ENCODE data around the gene NFRKB. TPM values are rescaled to one million over a fixed set of nuclear protein-coding genes. Genes with fewer than 3 reads are reported as not detected.
A peak's percentile ranks its signal among the peaks of the same experiment; 100 is the strongest.

The NFRKB gene
- total RNA-seq, 4 donors from 2014 or later = 24.5 to 35.0 (median 27.2) TPM

DNA sequence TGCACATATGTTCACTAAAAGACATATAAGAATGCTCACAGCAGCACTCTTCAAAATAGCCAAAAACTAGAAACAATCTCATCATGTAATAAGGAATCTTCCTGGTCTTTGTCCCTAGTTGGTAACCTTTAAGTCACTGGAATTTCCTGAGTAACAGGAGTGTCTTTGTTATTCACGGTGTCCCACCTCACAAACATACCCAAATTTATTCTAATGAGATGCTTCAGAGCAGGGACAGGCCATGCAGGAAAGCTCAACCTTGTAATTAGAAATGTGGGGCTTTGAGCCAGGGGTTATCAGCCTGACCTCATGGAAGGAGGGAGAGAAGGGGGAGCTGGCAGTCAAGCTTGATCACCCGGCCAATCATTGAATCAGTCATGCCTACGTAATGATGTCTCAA is 40.3 kb upstream of the NFRKB start:
- no peak for ATAC-seq (ENCODE audit: low FRiP score)
- TF ChIP-seq, protein P1, sequence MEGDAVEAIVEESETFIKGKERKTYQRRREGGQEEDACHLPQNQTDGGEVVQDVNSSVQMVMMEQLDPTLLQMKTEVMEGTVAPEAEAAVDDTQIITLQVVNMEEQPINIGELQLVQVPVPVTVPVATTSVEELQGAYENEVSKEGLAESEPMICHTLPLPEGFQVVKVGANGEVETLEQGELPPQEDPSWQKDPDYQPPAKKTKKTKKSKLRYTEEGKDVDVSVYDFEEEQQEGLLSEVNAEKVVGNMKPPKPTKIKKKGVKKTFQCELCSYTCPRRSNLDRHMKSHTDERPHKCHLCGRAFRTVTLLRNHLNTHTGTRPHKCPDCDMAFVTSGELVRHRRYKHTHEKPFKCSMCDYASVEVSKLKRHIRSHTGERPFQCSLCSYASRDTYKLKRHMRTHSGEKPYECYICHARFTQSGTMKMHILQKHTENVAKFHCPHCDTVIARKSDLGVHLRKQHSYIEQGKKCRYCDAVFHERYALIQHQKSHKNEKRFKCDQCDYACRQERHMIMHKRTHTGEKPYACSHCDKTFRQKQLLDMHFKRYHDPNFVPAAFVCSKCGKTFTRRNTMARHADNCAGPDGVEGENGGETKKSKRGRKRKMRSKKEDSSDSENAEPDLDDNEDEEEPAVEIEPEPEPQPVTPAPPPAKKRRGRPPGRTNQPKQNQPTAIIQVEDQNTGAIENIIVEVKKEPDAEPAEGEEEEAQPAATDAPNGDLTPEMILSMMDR (IDR thresholded peaks at IDR 0.05) = no peak
- DNase-seq (ENCODE audit: low spot score) = no peak

DNA sequence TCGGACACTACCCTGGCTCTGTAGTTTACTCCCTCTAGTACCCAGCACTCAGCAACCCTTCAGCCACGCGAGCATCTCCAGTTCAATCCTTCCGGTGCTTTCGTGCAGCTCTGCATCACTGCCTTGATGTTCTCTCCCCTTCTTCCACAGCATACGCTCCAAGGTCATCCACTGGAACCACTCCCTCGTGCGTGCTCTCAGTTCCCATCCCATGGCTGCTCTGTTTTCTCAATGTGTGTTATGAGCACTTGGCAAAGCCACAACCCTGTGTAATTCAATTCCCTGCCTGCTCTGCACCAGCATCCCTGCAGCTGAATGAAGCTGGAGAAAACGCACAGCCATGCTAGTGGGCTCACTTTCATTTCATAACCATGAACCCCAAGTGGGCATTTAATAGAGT is 38.5 kb upstream of the NFRKB start:
- no peak for DNase-seq (ENCODE audit: low spot score)
- no peak for ATAC-seq (ENCODE audit: low FRiP score)
- TF ChIP-seq, protein P1 (IDR thresholded peaks at IDR 0.05) = no peak

DNA sequence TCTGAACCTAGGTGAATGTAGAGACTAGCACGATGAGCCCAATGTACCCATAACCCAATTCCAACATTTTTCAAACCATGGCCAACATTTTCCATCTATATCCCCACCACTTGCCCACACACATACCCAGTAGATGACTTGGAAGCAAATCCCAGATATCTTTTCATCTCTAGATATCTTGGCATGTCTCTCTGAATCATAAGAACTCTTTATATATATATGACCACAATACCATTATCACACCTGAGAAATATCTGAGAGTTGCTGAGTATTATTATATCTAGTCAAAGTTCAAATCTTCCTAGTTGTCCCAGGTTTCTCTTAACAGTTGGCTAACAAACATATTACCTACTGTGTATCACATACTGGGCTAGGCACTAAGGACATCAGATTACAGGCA is 37.9 kb upstream of the NFRKB start:
- DNase-seq (ENCODE audit: low spot score) (no peak), ATAC-seq (ENCODE audit: low FRiP score) (no peak)
- TF ChIP-seq, protein P1 (IDR thresholded peaks at IDR 0.05) = no peak

DNA sequence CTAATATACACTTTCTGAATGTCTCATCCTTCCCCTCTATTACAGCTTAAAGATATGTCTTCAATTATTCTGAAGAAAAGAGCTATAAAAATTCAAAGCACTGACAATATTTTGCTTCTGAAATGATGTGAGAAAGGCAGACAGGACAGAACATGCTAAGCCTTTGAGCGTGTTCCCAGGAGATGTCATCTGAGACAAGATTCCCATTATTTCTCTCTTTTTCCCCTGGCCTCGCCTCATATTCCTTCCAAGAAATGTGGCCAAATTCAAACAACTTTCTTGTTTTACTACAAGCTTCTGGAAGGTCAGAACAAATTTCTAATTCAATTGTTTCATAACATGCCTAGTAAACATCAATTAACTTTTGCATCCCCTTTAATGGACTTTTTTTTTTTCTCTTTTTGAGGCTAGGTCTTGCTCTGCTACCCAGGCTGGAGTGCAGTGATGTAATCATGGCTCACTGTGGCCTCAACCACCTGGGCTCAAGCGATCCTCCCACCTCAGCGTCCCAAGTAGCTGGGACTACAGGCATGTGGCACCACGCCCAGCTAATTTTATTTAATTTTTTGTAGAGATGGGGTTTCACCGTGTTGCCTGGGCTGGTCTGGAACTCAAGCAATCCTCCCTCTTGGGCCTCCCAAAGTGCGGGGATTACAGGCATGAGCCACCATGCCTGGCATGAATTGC is 37.1 kb upstream of the NFRKB start:
- DNase-seq (ENCODE audit: low spot score) (no peak), ATAC-seq (ENCODE audit: low FRiP score) (no peak)
- TF ChIP-seq, protein P1 (IDR thresholded peaks at IDR 0.05) = no peak

DNA sequence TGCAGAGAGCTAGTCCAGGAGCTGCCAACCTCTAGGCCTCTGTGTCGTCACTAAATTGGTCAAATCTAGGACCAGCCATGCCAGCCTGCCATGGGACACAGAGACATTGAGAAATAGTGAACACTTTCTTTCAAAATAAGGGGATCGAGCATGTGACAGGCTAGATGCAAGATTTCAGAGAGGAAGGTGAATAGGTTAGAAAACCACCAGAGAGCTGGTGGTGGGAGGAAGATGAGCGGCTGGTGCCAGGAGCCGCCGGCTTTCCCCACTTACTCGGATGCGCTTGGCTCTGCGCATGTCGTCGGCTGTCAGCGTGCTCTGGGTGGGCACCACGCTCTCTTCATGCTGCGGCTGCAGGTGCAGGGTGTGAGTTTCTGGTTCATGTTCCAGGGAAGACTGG is 35.4 kb upstream of the NFRKB start:
- DNase-seq (ENCODE audit: low spot score) (no peak), ATAC-seq (ENCODE audit: low FRiP score) (peak; percentile 23)
- TF ChIP-seq, protein P1 (IDR thresholded peaks at IDR 0.05) = no peak

DNA sequence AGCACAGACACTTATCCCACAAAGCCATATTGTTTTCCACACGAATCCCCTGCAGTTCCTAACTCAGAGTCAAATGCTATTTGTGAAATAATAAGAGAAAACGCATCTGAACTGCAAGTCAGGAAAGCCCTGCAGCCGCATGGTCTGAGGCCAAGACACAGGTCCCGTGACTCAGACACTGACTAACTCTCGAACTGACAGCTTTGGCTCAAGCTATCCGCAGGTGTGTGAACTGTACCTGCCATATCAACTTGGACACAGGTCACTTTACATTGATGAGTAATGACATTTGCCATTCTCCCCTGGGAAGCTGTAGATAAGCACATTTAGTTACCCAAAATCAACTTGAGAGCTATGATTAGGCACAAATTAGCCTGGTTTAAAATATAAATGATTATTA is 34.9 kb upstream of the NFRKB start:
- TF ChIP-seq, protein P1 (IDR thresholded peaks at IDR 0.05) = no peak

DNA sequence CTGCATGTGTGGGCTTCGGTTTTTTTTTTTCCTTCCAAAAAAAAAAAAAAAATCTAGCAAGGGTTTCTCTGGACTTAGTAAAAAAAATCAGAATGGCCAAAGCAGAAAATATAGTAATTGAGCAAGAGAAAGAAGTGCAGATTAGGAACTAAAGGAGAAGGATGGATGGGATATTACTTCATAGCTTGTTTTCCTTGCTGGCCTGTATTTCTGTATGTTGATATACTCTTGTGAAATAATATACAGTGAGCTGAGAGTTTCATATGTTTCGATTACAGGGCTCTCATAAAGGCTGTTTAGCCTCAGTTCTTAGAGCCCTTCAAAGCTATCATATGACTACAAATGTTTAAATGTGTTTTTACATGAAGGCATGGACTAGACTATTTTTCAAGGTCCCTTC is 34.3 kb upstream of the NFRKB start:
- DNase-seq (ENCODE audit: low spot score) = no peak
- TF ChIP-seq, protein P1 (IDR thresholded peaks at IDR 0.05) = no peak
- ATAC-seq (ENCODE audit: low FRiP score) = no peak

More for the DNA sequence above, 34.9 kb upstream of the NFRKB start:
- DNase-seq (ENCODE audit: low spot score) = no peak
- ATAC-seq (ENCODE audit: low FRiP score) = no peak
